Activated CD8-positive, alpha-beta T cell treated with anti-CD3 and anti-CD28 coated beads for 36 hours (primary cell): ENCODE results near the gene WWC1. TPM values are rescaled to one million over a fixed set of nuclear protein-coding genes. Genes with fewer than 3 reads are reported as not detected.

Experiments used
- ATAC-seq: fragments of 200-7000 bp; cut with Tn5 transposase; one replicate; pipeline ENCODE4 v1.10.0; 2021; ENCODE audit warnings: mild to moderate bottlenecking, moderate library complexity
- CTCF ChIA-PET: fragments of 350-600 bp; sonication (Branson Sonifier 250); formaldehyde crosslinking; loops from one replicate; lab custom pipeline; 2021; ENCODE audit warnings: antibody characterized with exemption; lab: Charles Lee
- POLR2A ChIA-PET: fragments of 350-600 bp; sonication (Branson Sonifier 250); formaldehyde crosslinking; loops from one replicate; lab custom pipeline; 2021; ENCODE audit warnings: antibody characterized with exemption; lab: Charles Lee
- DNase-seq: peaks from one replicate; pipeline ENCODE4 v3.0.0-alpha.2; 2020
- H3K27ac Mint-ChIP-seq: one replicate; pipeline ENCODE4 v1.8.0; 2021; ENCODE audit warnings: mild to moderate bottlenecking, mixed read lengths
- H3K27me3 Mint-ChIP-seq: one replicate; pipeline ENCODE4 v1.8.0; 2021; ENCODE audit warnings: mixed read lengths
- H3K36me3 Mint-ChIP-seq: one replicate; pipeline ENCODE4 v1.8.0; 2021; ENCODE audit warnings: low read depth, mixed read lengths
- H3K4me1 Mint-ChIP-seq: one replicate; pipeline ENCODE4 v1.8.0; 2021; ENCODE audit warnings: low read depth, mixed read lengths
- H3K4me3 Mint-ChIP-seq: one replicate; pipeline ENCODE4 v1.8.0; 2021; ENCODE audit warnings: mild to moderate bottlenecking, moderate library complexity, mixed read lengths
- H3K9me3 Mint-ChIP-seq: one replicate; pipeline ENCODE4 v1.8.0; 2021; ENCODE audit warnings: mixed read lengths
- intact Hi-C: fragments of 100-400 bp; cut with micrococcal nuclease; formaldehyde crosslinking; loops from one replicate; pipeline ENCODE4 v1.10.0; 2022
- total RNA-seq, 2 experiments: library from RNA; stranded (reverse); gene quantifications; one replicate each; pipeline ENCODE4 v1.2.3, GENCODE V29; 2021
- TF ChIP-seq, protein P1 (sequence below): fragments of 200-600 bp; IDR thresholded peaks from one replicate; pipeline ENCODE4 v1.8.0; 2022; ENCODE audit warnings: antibody characterized with exemption, mild to moderate bottlenecking

Gene WWC1
- total RNA-seq, 2 experiments from 2014 or later = 0.45 to 0.47 TPM

DNA sequence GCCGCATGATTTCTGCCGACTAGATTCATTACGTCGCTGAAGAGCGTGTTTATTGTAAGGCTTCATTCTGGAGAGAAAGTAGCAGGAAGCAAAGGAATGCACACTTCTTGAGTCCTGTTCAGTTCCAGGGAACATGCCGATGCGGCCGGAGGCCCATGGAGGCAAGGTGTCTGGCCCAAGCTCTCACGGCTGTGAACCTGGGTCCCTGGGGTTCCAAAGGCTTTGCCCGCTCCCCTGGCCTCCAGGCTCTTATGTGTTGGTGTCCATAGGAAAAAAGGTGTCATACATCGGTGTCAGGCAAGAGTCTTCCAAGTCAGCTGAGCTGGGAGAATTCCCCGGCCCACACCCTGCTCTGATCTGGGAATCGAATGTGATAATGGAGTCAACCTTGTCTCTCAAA is 64.7 kb downstream of the WWC1 start:
- POLR2A ChIA-PET = no interaction called here
- ATAC-seq = no peak
- intact Hi-C loops = no loop called here
- Mint-ChIP-seq H3K4me1 (no peaks in the 10 kb centered on the region), H3K27me3 (no peaks in the 10 kb centered on the region), H3K27ac (no peak overlapping the region), H3K36me3 (no peaks in the 10 kb centered on the region), H3K4me3 (no peak overlapping the region), H3K9me3 (no peaks in the 10 kb centered on the region)
- DNase-seq = no peak
- CTCF ChIA-PET = no interaction called here
- TF ChIP-seq, protein P1, sequence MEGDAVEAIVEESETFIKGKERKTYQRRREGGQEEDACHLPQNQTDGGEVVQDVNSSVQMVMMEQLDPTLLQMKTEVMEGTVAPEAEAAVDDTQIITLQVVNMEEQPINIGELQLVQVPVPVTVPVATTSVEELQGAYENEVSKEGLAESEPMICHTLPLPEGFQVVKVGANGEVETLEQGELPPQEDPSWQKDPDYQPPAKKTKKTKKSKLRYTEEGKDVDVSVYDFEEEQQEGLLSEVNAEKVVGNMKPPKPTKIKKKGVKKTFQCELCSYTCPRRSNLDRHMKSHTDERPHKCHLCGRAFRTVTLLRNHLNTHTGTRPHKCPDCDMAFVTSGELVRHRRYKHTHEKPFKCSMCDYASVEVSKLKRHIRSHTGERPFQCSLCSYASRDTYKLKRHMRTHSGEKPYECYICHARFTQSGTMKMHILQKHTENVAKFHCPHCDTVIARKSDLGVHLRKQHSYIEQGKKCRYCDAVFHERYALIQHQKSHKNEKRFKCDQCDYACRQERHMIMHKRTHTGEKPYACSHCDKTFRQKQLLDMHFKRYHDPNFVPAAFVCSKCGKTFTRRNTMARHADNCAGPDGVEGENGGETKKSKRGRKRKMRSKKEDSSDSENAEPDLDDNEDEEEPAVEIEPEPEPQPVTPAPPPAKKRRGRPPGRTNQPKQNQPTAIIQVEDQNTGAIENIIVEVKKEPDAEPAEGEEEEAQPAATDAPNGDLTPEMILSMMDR = no peak

DNA sequence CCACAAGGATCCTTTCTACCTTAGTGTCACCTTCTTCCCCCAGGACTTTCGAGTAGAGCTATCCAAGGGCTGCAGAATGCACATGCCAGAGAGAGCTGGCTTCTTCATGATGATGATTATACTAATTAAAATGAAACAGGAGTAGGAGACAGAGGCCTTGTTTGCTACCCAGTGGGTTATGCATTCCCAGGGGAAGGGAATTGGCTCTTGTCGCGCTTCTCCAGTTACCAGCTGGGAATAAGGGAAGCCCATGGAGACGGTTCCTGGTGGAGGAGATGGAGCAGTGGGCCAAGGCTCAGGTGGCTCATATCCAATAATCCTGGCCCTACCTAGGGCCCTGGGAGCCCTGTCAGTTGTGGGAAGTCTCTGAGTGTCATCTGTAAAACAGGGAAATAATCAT is 65.1 kb downstream of the WWC1 start:
- intact Hi-C loops = no loop called here
- DNase-seq (no peak), ATAC-seq (no peak)
- Mint-ChIP-seq H3K4me3 (no peak overlapping the region), H3K36me3 (no peaks in the 10 kb centered on the region), H3K4me1 (no peaks in the 10 kb centered on the region), H3K27ac (no peak overlapping the region), H3K9me3 (no peaks in the 10 kb centered on the region), H3K27me3 (no peaks in the 10 kb centered on the region)
- ChIA-PET CTCF (no interaction called here), POLR2A (no interaction called here)
- TF ChIP-seq, protein P1 = no peak

DNA sequence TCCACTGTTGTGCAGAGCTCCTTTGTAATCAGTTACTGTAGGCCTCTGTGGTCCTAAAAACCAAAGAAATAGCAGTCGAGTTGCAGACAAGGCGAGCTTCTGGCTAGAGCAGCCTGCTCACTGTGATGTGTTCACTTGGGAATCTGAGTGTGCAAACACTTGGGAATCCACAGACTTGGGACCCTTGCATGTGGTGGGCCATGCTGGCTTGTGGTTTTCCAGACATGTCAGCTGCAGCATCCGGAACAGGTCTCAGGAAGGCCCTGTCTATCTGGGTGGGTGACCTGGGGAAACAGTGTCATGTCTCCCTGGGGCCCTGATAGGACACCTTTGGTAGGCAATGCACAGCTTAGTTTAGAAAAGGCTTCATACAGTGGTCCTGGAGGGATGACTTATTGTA is 66.4 kb downstream of the WWC1 start:
- ATAC-seq (no peak), DNase-seq (no peak)
- Mint-ChIP-seq H3K4me1 (no peaks in the 10 kb centered on the region), H3K36me3 (no peaks in the 10 kb centered on the region), H3K27me3 (no peaks in the 10 kb centered on the region), H3K9me3 (no peaks in the 10 kb centered on the region), H3K4me3 (no peak overlapping the region), H3K27ac (no peak overlapping the region)
- ChIA-PET CTCF (no interaction called here), POLR2A (no interaction called here)
- TF ChIP-seq, protein P1 = no peak
- intact Hi-C loops = no loop called here

DNA sequence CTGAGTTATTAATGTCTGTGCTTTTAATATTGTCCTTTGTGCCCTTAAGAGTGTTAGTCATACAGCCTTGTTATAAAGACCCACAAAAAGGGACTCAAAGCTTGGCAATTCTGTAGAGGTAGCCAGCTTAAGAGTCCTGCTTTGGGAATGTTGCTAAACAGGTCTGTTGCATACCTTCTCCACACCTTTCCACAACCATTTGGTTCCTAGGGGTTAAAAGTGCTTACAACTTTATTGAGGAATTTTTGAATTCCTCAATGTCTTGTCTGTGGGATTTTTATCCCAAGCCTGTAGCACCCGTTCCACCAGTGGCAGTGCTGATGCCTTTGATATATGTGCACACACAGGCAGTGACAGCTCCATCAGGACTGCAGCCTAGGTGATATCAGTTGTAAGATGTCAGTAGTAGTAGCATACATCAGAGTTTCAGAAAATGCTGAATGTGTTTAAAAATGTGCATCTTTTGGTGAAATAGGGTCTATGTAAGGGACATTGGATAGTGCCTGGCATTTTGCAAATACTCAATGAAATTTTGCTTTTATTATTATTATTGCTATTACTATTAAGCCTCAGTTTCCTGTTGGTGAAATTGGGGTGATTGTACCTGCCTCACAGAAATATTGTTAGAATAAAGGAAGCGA is 68.5 kb downstream of the WWC1 start:
- Mint-ChIP-seq H3K36me3 (no peaks in the 10 kb centered on the region), H3K27me3 (no peaks in the 10 kb centered on the region), H3K27ac (no peak overlapping the region), H3K4me3 (no peak overlapping the region), H3K9me3 (no peaks in the 10 kb centered on the region), H3K4me1 (no peaks in the 10 kb centered on the region)
- intact Hi-C loops = no loop called here
- ChIA-PET POLR2A (no interaction called here), CTCF (no interaction called here)
- DNase-seq = no peak
- TF ChIP-seq, protein P1 = no peak
- ATAC-seq = no peak

DNA sequence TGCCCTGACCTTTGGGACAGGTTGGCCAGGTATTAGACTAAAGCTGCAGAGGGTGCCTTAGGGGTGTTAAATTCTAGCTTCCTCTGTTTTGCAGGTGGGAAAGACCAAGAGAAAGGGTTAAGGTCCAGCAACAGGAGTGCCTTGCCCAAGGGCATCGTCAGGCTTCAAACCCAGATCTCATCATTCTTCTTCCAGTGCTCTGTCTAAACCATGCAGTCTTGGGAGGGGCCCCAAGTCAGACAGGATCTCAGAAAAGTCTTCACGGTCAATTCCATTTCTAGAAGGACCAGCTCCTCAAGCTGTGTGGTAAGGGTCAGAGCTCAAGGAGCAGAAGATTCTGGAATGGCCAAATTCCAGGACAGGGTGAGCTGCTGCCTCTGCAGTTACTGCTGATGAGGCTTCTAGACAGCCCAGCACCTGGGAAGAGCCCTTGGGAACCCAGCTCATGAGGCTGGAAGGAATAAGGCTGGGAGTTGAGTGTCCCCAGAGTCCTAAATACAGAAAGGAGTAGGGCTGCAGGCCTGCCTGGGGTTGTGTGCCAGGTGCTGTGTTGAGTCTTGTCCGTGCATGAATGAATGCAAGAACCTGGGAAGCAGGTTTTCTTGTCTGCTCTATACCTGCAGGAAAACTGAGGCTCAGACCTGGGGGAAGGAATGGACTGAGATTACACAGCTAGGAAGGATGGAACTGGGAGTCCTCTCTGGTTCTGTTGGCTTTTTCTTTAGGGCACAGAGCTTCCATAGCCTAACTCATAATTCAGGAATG is 69.3 kb downstream of the WWC1 start:
- ChIA-PET CTCF (no interaction called here), POLR2A (no interaction called here)
- Mint-ChIP-seq H3K36me3 (no peaks in the 10 kb centered on the region), H3K4me1 (no peaks in the 10 kb centered on the region), H3K27me3 (no peaks in the 10 kb centered on the region), H3K4me3 (no peak overlapping the region), H3K9me3 (no peaks in the 10 kb centered on the region), H3K27ac (no peak overlapping the region)
- ATAC-seq (no peak), DNase-seq (no peak)
- intact Hi-C loops = no loop called here
- TF ChIP-seq, protein P1 = no peak
